GM21381 (cell line): ENCODE measurements around the gene TRANK1.
"Not testable (repeated sequence)": the region's sequence is repeated elsewhere in the genome, so short reads cannot be mapped to it uniquely, and the experiment has no call there.

Experiments
- ATAC-seq: cut with Tn5 transposase; IDR thresholded peaks from one replicate; pipeline ENCODE4 v1.9.1; 2021; ENCODE audit warnings: mild to moderate bottlenecking, moderate library complexity; ENCODE audit not compliant: unreplicated experiment

TRANK1 gene

GRCh38 chr3:36944641-36945270 lies at the start of gene TRANK1:
TSS of gene TRANK1 (minus strand) at chr3:36945054. CDS start at chr3:36944809, 245 bp downstream.
- ATAC-seq: peak; percentile 69

DNA sequence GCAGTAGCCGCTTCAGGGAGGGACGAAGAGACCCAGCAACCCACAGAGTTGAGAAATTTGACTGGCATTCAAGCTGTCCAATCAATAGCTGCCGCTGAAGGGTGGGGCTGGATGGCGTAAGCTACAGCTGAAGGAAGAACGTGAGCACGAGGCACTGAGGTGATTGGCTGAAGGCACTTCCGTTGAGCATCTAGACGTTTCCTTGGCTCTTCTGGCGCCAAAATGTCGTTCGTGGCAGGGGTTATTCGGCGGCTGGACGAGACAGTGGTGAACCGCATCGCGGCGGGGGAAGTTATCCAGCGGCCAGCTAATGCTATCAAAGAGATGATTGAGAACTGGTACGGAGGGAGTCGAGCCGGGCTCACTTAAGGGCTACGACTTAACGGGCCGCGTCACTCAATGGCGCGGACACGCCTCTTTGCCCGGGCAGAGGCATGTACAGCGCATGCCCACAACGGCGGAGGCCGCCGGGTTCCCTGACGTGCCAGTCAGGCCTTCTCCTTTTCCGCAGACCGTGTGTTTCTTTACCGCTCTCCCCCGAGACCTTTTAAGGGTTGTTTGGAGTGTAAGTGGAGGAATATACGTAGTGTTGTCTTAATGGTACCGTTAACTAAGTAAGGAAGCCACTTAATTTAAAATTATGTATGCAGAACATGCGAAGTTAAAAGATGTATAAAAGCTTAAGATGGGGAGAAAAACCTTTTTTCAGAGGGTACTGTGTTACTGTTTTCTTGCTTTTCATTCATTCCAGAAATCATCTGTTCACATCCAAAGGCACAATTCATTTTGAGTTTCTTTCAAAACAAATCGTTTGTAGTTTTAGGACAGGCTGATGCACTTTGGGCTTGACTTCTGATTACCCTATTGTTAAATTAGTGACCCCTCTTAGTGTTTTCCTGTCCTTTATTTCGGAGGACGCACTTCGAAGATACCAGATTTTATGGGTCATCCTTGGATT lies 48.8 kb upstream of the TRANK1 start, which contains the start of gene MLH1:
Gene MLH1, plus strand, starts transcription at position 193 of the 958 bp plus-strand sequence. Its CDS starts 30 bp downstream, at position 223.
- ATAC-seq: peak; percentile 90

GRCh38 chr3:36992806-36993325 lies 48.0 kb upstream of the TRANK1 start, which contains the start of gene EPM2AIP1:
TSS of gene EPM2AIP1 (minus strand) at chr3:36993131. CDS start at chr3:36993077, 54 bp downstream.
- peak; percentile 81 for ATAC-seq

DNA sequence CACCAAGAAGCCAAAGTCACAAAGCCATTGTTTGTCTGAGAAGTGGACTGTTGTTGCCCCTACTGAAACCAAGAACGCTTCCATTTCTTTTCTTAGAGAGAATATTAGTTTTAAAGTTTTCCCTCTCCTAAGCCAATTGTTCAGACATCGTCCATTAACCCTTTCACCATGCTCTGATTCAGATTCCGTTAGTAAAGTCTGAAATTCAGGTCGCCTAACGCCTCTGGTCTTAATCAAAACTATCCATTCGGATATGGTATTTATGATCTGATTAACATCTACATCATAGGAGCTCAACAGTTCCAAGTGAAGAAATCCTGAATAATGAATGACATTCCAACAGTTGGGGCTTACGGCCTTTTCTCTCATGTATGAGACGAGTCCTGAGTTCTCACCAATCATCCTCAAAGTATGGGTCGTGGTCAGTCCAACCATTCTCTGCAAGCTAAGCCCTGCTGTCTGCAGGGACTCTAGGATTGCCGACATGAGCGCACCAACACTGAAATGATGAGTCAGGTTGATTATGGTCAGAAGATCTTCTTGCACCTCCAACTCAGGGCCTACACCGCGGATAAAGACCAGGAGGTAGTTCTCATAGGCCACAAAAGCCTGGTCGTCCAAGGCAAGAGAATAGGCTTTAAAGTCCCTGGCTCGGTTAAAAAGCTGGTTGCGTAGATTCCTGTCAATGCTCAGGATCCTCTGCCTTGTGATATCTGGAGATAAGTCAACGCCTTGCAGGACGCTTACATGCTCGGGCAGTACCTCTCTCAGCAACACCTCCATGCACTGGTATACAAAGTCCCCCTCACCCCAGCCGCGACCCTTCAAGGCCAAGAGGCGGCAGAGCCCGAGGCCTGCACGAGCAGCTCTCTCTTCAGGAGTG lies 47.3 kb upstream of the TRANK1 start:
- ATAC-seq: no peak

DNA sequence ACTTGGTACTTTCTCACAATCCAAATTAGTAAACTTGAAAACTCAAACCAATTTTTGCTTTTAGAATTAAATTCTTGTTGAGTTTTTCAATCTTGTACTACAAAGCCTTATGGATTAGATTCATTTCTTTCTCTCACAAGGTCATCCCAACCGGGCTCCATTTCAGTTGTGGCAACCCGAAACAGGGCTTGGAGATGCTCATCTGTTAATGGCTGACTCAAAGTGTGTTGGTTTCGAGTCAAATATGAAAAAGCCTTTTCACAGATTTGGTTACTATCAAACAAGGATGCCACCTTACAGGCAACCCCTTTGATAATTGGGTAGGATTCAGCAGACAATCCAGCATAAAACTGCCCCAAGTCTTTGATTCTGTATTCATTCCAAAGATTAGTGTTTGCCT lies 46.3 kb upstream of the TRANK1 start:
- ATAC-seq: no peak

DNA sequence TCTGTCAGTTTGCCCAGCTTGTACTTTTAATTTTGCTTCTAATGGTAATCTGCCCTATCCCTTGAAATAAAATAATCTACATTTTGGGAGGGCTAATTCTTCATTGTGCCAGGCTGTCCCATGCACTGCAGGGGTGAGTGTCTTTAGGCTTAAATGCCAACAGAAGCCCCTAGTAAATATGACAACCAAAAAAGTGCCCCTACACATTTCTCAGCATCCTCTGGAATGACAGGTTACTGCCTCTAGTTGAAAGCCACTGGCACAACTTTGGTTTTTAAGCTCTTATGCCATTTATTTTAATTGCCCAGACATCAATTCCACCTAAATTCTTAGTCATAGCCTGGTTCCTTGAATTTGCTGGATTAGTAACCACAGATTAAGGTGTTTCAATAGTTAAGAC lies 44.7 kb upstream of the TRANK1 start:
- ATAC-seq: no peak

DNA sequence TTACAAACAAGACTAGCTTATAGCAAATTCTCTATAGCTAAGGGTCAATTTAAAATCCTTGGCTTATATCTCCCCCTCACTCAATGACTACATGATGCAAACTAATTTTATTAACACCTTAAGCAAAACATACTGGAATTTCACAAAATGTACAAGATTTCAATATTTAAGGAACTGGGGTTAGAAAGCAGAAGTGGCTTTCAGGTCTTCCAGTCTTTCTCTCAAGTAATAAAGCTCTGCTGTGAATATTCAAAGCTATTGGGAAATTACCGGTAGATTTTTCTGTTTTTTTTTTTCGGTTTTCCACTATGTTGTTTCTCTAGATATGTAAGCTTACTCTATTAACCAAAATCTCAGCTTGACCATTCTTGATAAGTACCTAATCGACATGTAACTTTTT lies 44.2 kb upstream of the TRANK1 start:
- ATAC-seq: no peak

DNA sequence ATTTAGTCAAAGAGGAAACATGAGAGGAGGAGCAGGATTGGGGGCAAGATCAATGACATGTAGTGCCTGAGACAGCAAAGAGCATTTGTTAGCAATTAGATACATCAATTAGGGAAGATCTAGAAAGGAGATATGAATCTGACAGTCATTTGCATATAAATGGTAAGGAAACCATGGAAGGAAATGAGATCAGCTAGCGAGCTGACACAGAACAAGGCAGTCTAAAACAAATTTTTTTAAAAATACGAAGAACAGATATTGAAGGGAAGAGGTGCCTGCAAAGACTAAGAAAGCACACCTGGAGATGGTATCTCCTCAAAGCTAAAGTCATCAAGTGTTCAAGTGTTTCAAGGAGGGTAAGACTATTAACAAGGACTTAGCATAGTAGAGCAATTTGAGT lies 43.5 kb upstream of the TRANK1 start:
- no peak for ATAC-seq

DNA sequence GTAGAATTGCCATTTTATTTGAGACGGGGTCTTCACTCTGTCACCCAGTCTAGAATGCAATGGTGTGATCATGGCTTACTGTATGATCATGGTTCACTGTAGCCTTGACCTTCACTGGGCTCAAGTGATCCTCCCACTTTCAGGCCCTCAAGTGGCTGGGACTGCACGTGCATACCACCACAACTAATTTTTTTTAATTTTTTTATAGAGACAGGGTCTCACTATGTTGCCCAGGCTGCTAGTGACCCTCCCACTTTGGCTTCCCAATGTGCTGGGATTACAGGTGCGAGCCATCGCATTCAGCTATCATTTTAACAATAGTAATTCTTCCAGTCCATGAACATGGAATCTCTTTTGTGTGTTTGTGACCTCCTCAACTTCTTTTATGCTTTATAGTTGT lies 36.2 kb upstream of the TRANK1 start:
- ATAC-seq: no peak

DNA sequence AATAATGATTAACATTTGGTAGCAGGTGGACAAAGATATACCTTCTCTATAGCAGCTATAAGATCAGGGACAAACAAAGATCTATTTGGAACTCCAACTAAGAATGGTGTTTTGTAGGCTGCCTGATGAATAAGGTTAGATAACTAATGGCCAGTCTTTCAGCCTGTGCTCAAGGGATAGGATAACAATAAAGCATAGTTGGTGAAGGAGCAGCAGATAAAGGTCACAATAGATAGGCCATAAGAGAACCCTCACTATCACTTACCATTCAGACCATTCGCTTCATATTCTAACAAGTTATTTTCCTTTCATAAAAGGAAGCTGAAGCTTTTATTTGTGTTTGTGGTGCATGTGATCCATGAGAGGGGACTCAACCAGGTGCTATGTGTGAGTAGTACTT lies 28.3 kb upstream of the TRANK1 start:
- ATAC-seq: no peak

DNA sequence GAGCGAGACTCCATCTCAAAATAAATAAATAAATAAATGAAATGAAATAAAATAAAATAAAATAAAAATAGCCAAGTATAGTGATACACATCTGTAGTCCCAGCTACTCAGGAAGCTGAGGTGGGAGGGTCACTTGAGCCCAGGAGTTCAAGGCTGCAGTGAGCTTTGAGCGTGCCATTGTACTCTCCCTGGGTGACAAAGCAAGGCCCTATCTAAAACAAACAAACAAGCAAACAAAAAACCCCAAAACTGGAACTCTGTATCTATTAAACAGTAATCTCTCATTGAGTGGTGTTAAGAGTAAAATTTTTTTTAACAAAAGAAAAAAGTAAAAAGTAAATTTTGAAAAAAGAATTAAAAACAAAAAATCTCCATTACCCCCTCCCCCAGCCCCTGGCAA lies 27.3 kb upstream of the TRANK1 start:
- no peak for ATAC-seq

DNA sequence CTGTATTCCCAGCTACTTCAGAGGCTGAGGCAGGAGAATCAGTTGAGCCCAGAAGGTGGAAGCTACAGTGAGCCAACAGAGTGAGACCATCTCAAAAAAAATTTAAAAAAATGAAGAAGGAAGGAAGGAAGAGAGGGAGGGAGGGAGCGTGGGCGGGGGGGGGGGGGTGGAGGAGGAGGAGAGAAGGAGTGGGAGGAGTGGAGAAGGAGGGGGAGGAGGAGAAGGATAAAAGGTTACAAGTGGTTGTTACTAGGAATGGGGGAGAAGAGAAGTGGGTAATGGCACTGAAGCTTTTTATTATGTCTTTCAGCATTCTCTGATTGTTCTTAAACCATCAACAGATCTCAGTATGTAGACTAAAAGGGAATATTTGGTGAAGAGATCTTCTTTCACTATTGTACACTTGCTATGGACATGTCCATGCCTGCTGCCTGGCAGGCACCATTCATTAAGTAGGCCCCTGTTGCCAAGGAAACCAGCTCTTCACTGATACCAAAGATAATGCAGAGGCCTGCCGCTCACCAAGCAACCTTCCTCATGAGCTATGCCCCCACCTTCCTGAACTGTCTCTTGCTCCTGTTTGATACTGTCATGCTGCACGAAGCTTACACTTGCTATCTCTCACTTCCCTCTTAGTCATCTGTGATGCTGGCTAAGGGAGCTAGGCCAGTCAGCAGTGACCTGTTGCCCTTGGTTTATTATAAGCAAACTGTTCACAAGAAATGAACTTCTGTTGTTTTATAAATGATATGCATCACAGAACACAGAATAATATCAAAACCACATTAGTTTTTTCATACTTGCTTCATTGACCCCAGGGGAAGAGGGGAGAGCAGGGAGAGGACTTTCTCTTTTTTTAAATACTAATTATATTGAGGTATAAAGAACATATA lies 24.9 kb upstream of the TRANK1 start:
- ATAC-seq: peak; percentile 99

- no peak for ATAC-seq
Measured at GRCh38 chr3:36969085-36969484, 24.2 kb upstream of the TRANK1 start.

DNA sequence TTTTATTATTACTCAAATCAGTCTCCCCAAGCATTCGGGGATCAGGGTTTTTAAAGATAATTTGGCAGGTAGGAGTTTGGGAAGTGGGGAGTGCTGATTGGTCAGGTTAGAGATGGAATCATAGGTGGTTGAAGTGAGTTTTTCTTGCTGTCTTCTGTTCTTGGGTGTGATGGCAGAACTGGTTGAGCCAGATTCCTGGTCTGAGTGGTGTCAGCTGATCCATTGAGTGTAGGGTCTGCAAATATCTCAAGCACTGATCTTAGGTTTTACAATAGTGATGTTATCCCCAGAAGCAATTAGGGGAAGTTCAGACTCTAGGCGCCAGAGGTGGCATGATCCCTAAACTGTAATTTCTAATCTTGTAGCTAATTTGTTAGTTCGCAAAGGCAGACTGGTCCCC lies 20.6 kb upstream of the TRANK1 start:
- ATAC-seq: no peak

DNA sequence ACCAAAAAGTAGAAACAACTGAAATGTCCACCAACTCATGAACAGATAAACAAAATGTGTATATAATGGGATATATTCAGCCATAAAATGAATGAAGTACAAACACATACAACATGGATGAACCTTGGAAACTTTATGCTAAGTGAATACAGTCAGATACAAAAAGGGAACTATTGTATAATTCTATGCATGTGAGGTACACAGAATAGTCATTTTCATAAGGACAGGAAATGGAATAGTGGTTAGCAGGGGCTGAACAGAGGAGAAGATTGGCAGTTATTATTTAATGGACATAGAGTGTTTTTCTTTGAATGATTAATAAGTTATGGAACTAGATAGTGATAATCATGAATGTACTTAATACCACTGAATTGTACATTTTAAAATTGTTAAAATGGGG lies 20.0 kb upstream of the TRANK1 start:
- ATAC-seq: peak; percentile 49

- no peak for ATAC-seq
Measured at GRCh38 chr3:36964331-36964730, 19.5 kb upstream of the TRANK1 start.

DNA sequence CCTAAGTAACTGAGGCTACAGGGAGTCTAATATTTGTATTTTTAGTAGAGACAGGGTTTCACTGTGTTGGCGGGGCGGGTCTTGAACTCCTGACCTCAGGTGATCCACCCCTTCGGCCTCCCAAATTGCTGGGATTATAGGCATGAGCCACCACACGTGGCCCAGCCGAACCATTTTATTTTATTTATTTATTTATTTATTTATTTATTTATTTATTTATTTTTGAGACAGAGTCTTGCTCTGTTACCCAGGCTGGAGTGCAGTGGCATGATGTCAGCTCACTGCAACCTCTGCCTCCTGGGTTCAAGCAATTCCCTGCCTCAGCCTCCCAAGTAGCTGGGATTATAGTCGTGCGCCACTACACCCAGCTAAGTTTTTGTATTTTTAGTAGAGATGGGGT lies 18.2 kb upstream of the TRANK1 start:
- not testable (repeated sequence) for ATAC-seq

DNA sequence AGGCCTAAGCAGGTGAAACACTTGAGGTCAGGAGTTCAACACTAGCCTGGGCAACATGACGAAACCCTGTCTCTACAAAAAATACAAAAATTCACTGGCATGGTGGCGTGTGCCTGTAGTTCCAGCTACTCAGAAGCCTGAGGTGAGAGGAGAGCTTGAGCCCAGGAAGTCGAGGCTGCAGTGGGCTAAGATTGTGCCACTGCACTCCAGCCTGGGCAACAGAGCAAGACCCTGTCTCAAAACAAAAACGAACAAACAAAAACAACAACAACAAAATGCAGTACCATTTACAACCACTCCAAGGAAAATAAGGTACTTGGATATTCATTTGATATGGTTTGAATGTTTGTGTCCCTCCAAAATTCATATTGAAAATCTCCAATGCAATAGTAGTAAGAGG lies 15.6 kb upstream of the TRANK1 start:
- ATAC-seq: no peak

DNA sequence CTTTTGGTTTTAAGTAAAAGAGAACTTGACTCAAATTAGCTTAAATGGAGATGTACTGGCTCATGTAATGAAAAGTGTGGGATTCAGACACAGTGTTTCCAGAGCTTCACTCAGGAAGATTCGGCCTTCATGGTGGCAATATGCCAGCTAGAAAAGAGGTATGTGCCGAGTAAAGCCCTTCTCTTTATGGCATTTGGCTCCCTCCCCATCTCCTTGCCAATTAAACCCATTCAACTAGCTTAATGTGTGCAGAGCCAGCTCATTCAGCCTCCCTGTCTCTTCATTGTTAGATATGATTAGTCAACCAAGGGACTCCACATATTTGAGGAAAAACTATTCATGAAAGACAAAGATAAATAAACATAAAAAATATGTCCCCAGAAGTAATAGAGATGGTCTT lies 15.0 kb upstream of the TRANK1 start:
- ATAC-seq: no peak
